ENCODE data around the gene NUP210.
A peak's percentile ranks its signal among the peaks of the same experiment; 100 is the strongest.

NUP210 gene

GRCh38 chr3:13370609-13371008 lies 49.5 kb downstream of the NUP210 start:
- no peak overlapping the region for H3K9ac ChIP-seq (ENCODE audit: insufficient read length, low read depth)
- no peak for DNase-seq (ENCODE audit: low read depth, low spot score)
- no peak for TF ChIP-seq YY1 (IDR thresholded peaks at IDR 0.05; ENCODE audit: insufficient read depth, insufficient read length)
- no peak for TF ChIP-seq ZNF274 (IDR thresholded peaks at IDR 0.05; ENCODE audit: low read depth, low read length)
- TF ChIP-seq SUZ12 (IDR thresholded peaks at IDR 0.05; ENCODE audit: extremely low read depth, insufficient read depth, insufficient read length) = no peak
- H3K4me3 ChIP-seq (ENCODE audit: insufficient read length, low read depth) = no peak overlapping the region
- peaks cover 12% of the 10 kb centered on the region for H3K4me1 ChIP-seq (ENCODE audit: insufficient read depth, insufficient read length)
- peaks cover 38% of the 10 kb centered on the region for H3K36me3 ChIP-seq (ENCODE audit: insufficient read depth, insufficient read length, low read length)
- H3K27me3 ChIP-seq (ENCODE audit: insufficient read depth, insufficient read length) = no peaks in the 10 kb centered on the region
- no peaks in the 10 kb centered on the region for H3K9me3 ChIP-seq (ENCODE audit: insufficient read depth, low read length)

- no peaks in the 10 kb centered on the region for H3K9me3 ChIP-seq (ENCODE audit: insufficient read depth, low read length)
- no peak for TF ChIP-seq YY1 (IDR thresholded peaks at IDR 0.05; ENCODE audit: insufficient read depth, insufficient read length)
- TF ChIP-seq ZNF274 (IDR thresholded peaks at IDR 0.05; ENCODE audit: low read depth, low read length) = no peak
- no peak for TF ChIP-seq SUZ12 (IDR thresholded peaks at IDR 0.05; ENCODE audit: extremely low read depth, insufficient read depth, insufficient read length)
- peaks cover 17% of the 10 kb centered on the region for H3K4me1 ChIP-seq (ENCODE audit: insufficient read depth, insufficient read length)
- no peaks in the 10 kb centered on the region for H3K27me3 ChIP-seq (ENCODE audit: insufficient read depth, insufficient read length)
- peaks cover 33% of the 10 kb centered on the region for H3K36me3 ChIP-seq (ENCODE audit: insufficient read depth, insufficient read length, low read length)
- H3K4me3 ChIP-seq (ENCODE audit: insufficient read length, low read depth) = no peak overlapping the region
- no peak for DNase-seq (ENCODE audit: low read depth, low spot score)
- no peak overlapping the region for H3K9ac ChIP-seq (ENCODE audit: insufficient read length, low read depth)
Measured at GRCh38 chr3:13370055-13370454, 50.1 kb downstream of the NUP210 start.

GRCh38 chr3:13368834-13369233 lies 51.3 kb downstream of the NUP210 start:
- H3K4me3 ChIP-seq (ENCODE audit: insufficient read length, low read depth) = no peak overlapping the region
- no peak overlapping the region for H3K9ac ChIP-seq (ENCODE audit: insufficient read length, low read depth)
- H3K36me3 ChIP-seq (ENCODE audit: insufficient read depth, insufficient read length, low read length) = peaks cover 28% of the 10 kb centered on the region
- no peak for TF ChIP-seq YY1 (IDR thresholded peaks at IDR 0.05; ENCODE audit: insufficient read depth, insufficient read length)
- TF ChIP-seq SUZ12 (IDR thresholded peaks at IDR 0.05; ENCODE audit: extremely low read depth, insufficient read depth, insufficient read length) = no peak
- no peak for TF ChIP-seq ZNF274 (IDR thresholded peaks at IDR 0.05; ENCODE audit: low read depth, low read length)
- H3K4me1 ChIP-seq (ENCODE audit: insufficient read depth, insufficient read length) = peaks cover 25% of the 10 kb centered on the region
- no peaks in the 10 kb centered on the region for H3K27me3 ChIP-seq (ENCODE audit: insufficient read depth, insufficient read length)
- no peaks in the 10 kb centered on the region for H3K9me3 ChIP-seq (ENCODE audit: insufficient read depth, low read length)
- DNase-seq (ENCODE audit: low read depth, low spot score) = no peak

GRCh38 chr3:13367728-13368127 lies 52.4 kb downstream of the NUP210 start:
- H3K9ac ChIP-seq (ENCODE audit: insufficient read length, low read depth) = no peak overlapping the region
- no peaks in the 10 kb centered on the region for H3K27me3 ChIP-seq (ENCODE audit: insufficient read depth, insufficient read length)
- no peak for DNase-seq (ENCODE audit: low read depth, low spot score)
- H3K36me3 ChIP-seq (ENCODE audit: insufficient read depth, insufficient read length, low read length) = peaks cover 17% of the 10 kb centered on the region
- H3K4me1 ChIP-seq (ENCODE audit: insufficient read depth, insufficient read length) = peaks cover 29% of the 10 kb centered on the region
- H3K4me3 ChIP-seq (ENCODE audit: insufficient read length, low read depth) = no peak overlapping the region
- TF ChIP-seq SUZ12 (IDR thresholded peaks at IDR 0.05; ENCODE audit: extremely low read depth, insufficient read depth, insufficient read length) (no peak), ZNF274 (IDR thresholded peaks at IDR 0.05; ENCODE audit: low read depth, low read length) (no peak), YY1 (IDR thresholded peaks at IDR 0.05; ENCODE audit: insufficient read depth, insufficient read length) (no peak)
- H3K9me3 ChIP-seq (ENCODE audit: insufficient read depth, low read length) = no peaks in the 10 kb centered on the region

GRCh38 chr3:13365390-13366379 lies 54.4 kb downstream of the NUP210 start:
- no peaks in the 10 kb centered on the region for H3K9me3 ChIP-seq (ENCODE audit: insufficient read depth, low read length)
- H3K9ac ChIP-seq (ENCODE audit: insufficient read length, low read depth) = peak overlapping the region; percentile 58
- H3K4me3 ChIP-seq (ENCODE audit: insufficient read length, low read depth) = no peak overlapping the region
- H3K27me3 ChIP-seq (ENCODE audit: insufficient read depth, insufficient read length) = no peaks in the 10 kb centered on the region
- TF ChIP-seq YY1 (IDR thresholded peaks at IDR 0.05; ENCODE audit: insufficient read depth, insufficient read length) = no peak
- no peak for TF ChIP-seq SUZ12 (IDR thresholded peaks at IDR 0.05; ENCODE audit: extremely low read depth, insufficient read depth, insufficient read length)
- no peak for TF ChIP-seq ZNF274 (IDR thresholded peaks at IDR 0.05; ENCODE audit: low read depth, low read length)
- peaks cover 29% of the 10 kb centered on the region for H3K4me1 ChIP-seq (ENCODE audit: insufficient read depth, insufficient read length)
- DNase-seq (ENCODE audit: low read depth, low spot score) = no peak
- H3K36me3 ChIP-seq (ENCODE audit: insufficient read depth, insufficient read length, low read length) = no peaks in the 10 kb centered on the region

- TF ChIP-seq SUZ12 (IDR thresholded peaks at IDR 0.05; ENCODE audit: extremely low read depth, insufficient read depth, insufficient read length) (no peak), ZNF274 (IDR thresholded peaks at IDR 0.05; ENCODE audit: low read depth, low read length) (no peak), YY1 (IDR thresholded peaks at IDR 0.05; ENCODE audit: insufficient read depth, insufficient read length) (peak; percentile 14)
- H3K4me1 ChIP-seq (ENCODE audit: insufficient read depth, insufficient read length) = peaks cover 24% of the 10 kb centered on the region
- no peaks in the 10 kb centered on the region for H3K27me3 ChIP-seq (ENCODE audit: insufficient read depth, insufficient read length)
- no peaks in the 10 kb centered on the region for H3K9me3 ChIP-seq (ENCODE audit: insufficient read depth, low read length)
- H3K9ac ChIP-seq (ENCODE audit: insufficient read length, low read depth) = peak overlapping the region; percentile 58
- H3K36me3 ChIP-seq (ENCODE audit: insufficient read depth, insufficient read length, low read length) = peaks cover 8% of the 10 kb centered on the region
- no peak for DNase-seq (ENCODE audit: low read depth, low spot score)
- no peak overlapping the region for H3K4me3 ChIP-seq (ENCODE audit: insufficient read length, low read depth)
Measured at GRCh38 chr3:13364602-13365271, 55.4 kb downstream of the NUP210 start.

GRCh38 chr3:13362551-13362950 lies 57.6 kb downstream of the NUP210 start:
- peaks cover 24% of the 10 kb centered on the region for H3K4me1 ChIP-seq (ENCODE audit: insufficient read depth, insufficient read length)
- no peaks in the 10 kb centered on the region for H3K9me3 ChIP-seq (ENCODE audit: insufficient read depth, low read length)
- peak overlapping the region; percentile 23 for H3K9ac ChIP-seq (ENCODE audit: insufficient read length, low read depth)
- H3K27me3 ChIP-seq (ENCODE audit: insufficient read depth, insufficient read length) = no peaks in the 10 kb centered on the region
- H3K4me3 ChIP-seq (ENCODE audit: insufficient read length, low read depth) = no peak overlapping the region
- no peak for DNase-seq (ENCODE audit: low read depth, low spot score)
- peaks cover 21% of the 10 kb centered on the region for H3K36me3 ChIP-seq (ENCODE audit: insufficient read depth, insufficient read length, low read length)
- TF ChIP-seq SUZ12 (IDR thresholded peaks at IDR 0.05; ENCODE audit: extremely low read depth, insufficient read depth, insufficient read length) (no peak), ZNF274 (IDR thresholded peaks at IDR 0.05; ENCODE audit: low read depth, low read length) (no peak), YY1 (IDR thresholded peaks at IDR 0.05; ENCODE audit: insufficient read depth, insufficient read length) (no peak)
